ENCODE measurements around the gene MUS81. TPM values are rescaled to one million over a fixed set of nuclear protein-coding genes. Genes with fewer than 3 reads are reported as not detected.

Gene MUS81
- total and polyA plus RNA-seq, 2 of the 13 experiments (the other 11 are each of a cell fraction or from before 2014, with no cell fraction given): 25.6 to 30.2 TPM

- TF ChIP-seq THAP11 (CRISPR knock-in tag; IDR thresholded peaks at IDR 0.05) (peak; percentile 92), MLX (CRISPR knock-in tag; IDR thresholded peaks at IDR 0.05) (no peak), PRMT3 (CRISPR knock-in tag; IDR thresholded peaks at IDR 0.05; ENCODE audit: borderline replicate concordance, low read depth) (no peak), ZNF616 (CRISPR knock-in tag; IDR thresholded peaks at IDR 0.05; ENCODE audit: low read depth) (no peak), ZNF563 (CRISPR knock-in tag; IDR thresholded peaks at IDR 0.05) (no peak), POLR2G (IDR thresholded peaks at IDR 0.05; ENCODE audit: low read depth, low read length) (0 out of 2 replicates have a peak, but pooled peaks have one; percentile 20), ZNF83 (CRISPR knock-in tag; IDR thresholded peaks at IDR 0.05; ENCODE audit: borderline replicate concordance) (no peak), HCFC1 (IDR thresholded peaks at IDR 0.05; ENCODE audit: low read depth, low read length) (peak; percentile 69), MAFG (CRISPR knock-in tag; IDR thresholded peaks at IDR 0.05) (no peak), ZNF460 (CRISPR knock-in tag; IDR thresholded peaks at IDR 0.05; ENCODE audit: borderline replicate concordance) (no peak), AHR (CRISPR knock-in tag; IDR thresholded peaks at IDR 0.05) (no peak), ARNT (IDR thresholded peaks at IDR 0.05) (no peak), ATRX (CRISPR knock-in tag; IDR thresholded peaks at IDR 0.05; ENCODE audit: borderline replicate concordance) (no peak), ZNF788 (CRISPR knock-in tag; IDR thresholded peaks at IDR 0.05; ENCODE audit: borderline replicate concordance) (no peak), AGO2 (optimal IDR thresholded peaks at IDR 0.05; ENCODE audit: low read depth, low read length) (peak; percentile 89), TGIF2 (CRISPR knock-in tag; IDR thresholded peaks at IDR 0.05) (no peak), ZNF713 (CRISPR knock-in tag; IDR thresholded peaks at IDR 0.05) (no peak), E2F1 (CRISPR knock-in tag; IDR thresholded peaks at IDR 0.05) (no peak), ZNF580 (CRISPR knock-in tag; IDR thresholded peaks at IDR 0.05; ENCODE audit: borderline replicate concordance, low read depth) (no peak), ZNF878 (CRISPR knock-in tag; IDR thresholded peaks at IDR 0.05) (no peak), RFXAP (CRISPR knock-in tag; IDR thresholded peaks at IDR 0.05; ENCODE audit: borderline replicate concordance) (no peak), ZNF749 (CRISPR knock-in tag; IDR thresholded peaks at IDR 0.05; ENCODE audit: borderline replicate concordance) (no peak), ZNF136 (CRISPR knock-in tag; IDR thresholded peaks at IDR 0.05; ENCODE audit: low read depth) (no peak), TBL1XR1 (IDR thresholded peaks at IDR 0.05; ENCODE audit: borderline replicate concordance, low read length, partially characterized antibody) (no peak), ZNF12 (CRISPR knock-in tag; IDR thresholded peaks at IDR 0.05) (no peak), ZNF782 (CRISPR knock-in tag; IDR thresholded peaks at IDR 0.05; ENCODE audit: borderline replicate concordance) (no peak), ZNF230 (CRISPR knock-in tag; IDR thresholded peaks at IDR 0.05) (no peak)
Observed at GRCh38 chr11:65868076-65868667, 7.9 kb downstream of the MUS81 start (continued).

Measured in HepG2 (cell line).